ENCODE measurements around the gene SNX30.

SNX30 gene

DNA sequence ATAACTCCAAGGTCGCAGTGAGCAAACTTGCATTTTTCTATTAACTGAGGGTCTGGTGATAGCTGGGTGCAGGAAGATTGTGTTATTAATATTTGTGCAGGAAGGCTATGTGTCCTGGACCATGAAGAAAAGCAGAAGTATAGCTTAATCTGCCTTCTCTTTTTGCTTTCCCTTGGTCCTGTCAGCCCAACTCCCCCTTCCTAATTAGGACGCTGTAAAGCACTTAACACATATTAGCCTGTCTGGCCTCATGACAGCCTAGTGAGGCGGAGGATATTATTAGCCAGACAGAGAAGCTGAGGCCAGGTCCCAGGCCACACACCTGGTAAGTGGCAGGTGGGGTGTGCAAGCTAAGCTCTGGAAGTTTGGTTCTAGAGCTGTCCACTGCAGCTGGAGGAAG lies 110.6 kb downstream of the SNX30 start:
- no peak for DNase-seq

DNA sequence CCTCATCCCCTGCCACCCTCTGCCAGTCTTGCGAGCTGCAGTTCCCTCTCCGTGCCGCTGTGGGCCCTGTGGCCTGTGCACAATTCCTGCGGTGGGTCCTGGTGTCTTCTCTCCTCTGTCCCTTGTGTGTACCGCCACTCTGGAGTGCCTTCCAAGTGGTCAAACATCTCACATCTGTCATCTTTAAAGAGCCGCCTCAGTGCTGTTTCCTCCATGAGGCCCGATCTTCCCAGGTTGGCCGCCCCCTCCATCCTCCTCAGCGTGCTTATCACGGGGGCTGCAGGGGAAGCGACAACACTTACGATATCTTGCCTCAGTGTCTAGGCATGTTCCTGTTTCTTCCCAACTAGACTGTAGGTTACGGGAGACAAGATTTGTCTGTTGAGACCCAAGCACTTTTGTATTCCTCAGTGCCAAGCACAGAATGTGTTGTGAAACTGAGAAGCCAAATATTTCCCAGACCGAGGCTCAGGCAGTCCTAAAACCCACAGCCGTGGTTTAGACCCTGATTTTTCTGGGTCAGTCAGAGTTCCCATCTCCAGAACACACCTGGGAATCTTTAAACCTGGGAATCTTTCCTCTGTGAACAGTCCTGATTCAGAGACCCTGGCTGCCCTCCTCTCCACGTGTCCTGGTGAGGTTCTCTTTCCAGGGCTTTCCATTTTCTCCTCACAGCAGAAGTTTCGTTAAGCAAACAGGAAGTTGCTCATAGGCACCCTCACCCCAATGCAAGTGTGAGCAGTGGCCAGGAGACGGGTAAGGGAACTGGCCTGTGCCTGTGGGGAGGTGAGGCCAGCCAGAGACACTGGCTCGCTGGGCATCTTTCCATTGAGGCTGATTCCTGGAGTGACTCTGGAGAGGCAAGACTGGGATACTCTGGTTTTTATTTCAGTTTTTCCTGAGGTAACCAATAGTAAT lies 111.3 kb downstream of the SNX30 start:
- DNase-seq, result no peak

DNA sequence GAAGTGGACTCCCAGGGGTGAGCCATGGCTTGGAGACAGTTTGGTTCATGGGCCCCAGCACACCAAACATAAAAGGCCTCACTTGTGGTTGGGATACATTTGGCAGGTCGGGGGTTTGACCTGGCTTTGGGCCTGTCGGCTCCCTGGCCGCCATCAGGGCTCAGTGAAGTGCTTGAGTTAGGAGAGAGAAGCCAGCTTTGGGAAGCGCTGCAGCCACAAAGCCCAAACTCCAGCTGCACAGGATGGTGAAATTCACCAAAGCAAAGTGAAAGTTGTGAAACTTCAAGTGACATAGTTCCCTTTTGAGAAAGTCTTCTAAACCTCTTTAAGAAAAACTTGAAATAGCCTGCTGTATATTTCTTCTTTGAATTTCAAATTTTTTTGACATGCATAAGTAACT lies 112.7 kb downstream of the SNX30 start:
- DNase-seq, result peak; percentile 24

DNA sequence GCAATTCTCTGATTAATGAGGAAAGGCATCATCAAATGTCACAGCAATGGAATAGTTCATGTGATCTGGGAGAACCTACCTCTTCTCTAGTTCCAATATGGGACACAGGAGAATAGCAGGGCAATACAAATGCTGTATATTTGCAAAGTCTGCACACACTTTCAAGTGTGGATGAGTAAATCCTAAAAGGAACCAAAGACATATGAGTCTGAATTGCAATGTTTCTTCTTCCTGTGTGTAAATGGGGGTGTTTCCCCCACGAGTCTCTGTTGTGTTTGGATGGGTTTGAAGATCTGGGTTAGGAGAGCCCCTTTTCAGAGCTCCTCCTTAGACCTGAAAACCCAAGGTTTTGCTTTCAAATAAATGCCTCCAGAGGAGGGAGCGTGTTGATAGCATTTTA lies 113.2 kb downstream of the SNX30 start:
- DNase-seq, result no peak

DNA sequence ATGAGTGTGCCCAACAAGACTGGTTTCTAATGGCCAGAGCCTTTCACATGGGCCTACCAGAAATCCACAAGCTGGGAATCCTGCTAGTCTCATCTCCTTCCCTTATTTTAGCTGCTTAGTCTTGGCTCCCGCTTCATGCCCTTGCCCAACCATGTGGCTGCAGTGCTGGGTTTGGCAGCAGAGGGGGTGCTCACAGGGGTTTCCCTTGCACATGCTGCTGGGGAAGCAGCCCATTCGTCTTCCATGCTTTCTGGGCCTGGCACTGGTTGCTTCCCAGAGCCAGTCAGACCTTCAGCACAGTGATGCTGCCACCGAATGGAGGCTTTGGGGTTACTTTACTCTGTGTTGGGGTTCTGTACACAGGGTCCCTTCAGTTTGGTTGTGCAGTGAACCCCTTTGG lies 113.8 kb downstream of the SNX30 start:
- DNase-seq, result no peak

DNA sequence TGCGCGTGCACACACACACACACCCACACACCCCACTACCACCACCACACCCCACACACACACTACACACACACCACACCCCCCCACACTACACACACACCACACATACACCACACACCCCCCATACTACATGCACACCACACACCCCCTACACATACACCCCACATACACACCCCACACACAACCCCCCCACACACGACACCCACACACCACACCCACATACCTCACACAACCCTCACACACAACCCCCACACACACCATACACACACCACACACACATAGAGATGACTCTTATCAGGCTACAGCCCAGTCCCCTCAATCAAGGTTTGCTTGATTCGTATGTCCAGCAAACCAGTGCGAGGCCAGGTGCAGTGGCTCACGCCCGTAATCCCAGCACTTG lies 114.4 kb downstream of the SNX30 start:
- no peak for DNase-seq

DNA sequence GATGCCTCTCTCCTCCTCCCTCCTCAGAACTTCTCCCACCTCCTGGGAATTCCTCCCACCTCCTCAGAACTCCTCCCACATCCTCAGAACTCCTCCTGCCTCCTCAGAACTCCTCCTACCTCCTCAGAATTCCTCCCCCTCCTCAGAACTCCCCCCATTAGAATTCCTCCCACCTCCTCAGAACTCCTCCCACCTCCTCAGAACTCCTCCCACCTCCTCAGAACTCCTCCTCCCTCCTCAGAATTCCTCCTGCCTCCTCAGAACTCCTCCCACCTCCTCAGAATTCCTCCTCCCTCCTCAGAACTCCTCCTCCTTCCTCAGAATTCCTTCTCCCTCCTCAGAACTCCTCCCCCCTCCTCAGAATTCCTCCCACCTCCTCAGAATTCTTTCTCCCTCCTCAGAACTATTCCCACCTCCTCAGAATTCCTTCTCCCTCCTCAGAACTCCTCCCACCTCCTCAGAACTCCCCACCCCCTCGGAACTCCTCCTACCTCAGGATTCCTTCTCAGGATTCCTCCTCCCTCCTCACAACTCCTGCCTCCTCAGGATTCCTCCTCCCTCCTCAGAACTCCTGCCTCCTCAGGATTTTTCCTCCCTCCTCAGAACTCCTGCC lies 116.2 kb downstream of the SNX30 start:
- DNase-seq, result no peak

DNA sequence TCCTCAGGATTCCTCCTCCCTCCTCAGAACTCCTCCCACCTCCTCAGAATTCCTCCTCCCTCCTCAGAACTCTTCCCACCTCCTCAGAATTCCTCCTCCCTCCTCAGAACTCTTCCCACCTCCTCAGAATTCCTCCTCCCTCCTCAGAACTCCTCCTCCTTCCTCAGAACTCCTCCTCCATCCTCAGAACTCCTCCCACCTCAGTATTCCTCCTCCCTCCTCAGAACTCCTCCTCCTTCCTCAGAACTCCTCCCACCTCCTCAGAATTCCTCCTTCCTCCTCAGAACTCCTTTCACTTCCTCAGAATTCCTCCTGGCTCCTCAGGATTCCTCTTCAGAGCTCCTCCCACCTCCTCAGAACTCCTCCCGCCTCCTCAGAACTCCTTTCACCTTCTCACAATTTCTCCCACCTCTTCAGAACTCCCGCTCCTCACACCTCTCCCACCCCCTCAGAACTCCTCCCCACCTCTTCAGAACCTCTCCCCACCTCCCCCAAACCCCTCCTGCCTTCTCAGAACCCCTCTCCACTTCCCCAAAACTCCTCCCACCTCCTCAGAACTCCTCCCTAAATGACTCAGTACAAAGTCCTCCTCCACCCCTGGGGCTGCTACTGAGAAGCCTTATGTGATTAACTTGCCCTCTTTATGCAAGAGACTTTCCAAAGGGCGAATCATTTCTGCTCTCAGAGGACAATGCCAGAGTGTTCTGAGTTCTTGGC lies 116.9 kb downstream of the SNX30 start:
- DNase-seq, result no peak

DNA sequence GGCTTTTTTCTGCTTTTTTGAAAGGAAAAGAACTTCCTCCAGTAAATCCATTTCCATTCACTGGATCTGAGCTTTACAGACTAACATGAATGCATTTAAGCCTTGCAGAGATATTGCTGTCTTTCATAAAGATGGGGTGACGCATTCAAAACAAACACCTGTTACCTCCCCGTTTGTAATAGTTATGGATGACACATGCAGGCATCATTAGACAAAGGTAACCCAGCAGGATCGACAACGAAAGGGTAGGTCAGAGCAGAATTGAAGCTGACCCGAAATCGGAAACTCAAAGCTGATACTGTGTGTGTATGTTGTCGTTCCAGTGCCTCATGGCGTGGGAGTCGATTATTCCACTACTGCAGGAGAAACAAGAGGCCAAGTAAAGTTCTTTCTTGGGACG lies 117.9 kb downstream of the SNX30 start:
- DNase-seq, result no peak

DNA sequence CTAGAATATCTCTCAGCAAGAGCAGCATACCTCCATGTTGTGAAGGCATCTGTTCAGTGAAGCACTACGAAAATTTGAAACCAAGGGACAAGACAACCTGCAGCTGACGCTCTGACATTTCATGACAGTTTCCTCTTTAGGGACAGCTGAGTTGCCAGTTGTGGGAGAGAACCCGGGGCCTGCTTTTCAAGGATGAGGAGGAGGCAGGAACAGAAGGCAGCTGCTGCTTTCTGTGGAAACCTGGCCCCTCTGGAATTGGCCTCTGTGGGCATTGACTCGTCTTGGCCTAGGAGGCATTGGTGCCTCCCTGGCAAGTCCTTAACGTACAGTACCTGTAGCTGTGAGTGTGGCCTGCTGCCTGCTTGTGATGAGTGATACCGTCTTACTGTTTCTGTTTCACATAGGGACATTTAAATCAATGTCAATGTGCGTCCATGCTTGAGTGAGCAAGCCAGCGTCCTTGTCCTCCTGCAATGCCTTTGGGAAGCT lies 118.5 kb downstream of the SNX30 start:
- DNase-seq, result no peak

DNA sequence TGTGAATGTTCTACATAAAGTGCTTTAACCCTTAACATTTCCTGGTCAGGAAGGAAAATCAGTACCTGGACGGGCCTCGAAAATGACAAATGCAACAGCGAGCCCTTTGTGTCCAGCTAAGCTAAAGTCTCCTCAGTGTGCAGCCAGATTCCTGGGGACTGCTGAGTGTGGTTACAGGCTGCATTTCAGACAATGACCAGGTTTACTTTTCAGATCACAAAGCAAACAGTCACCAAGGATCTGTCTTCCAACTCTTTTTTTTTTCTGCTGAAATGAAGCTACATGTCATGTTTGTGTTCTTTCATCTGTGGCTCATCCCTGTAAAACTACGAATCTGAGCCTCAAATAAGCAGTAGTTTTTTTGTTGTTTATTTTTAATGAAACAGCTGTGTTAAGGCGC lies 119.4 kb downstream of the SNX30 start:
- no peak for DNase-seq

DNA sequence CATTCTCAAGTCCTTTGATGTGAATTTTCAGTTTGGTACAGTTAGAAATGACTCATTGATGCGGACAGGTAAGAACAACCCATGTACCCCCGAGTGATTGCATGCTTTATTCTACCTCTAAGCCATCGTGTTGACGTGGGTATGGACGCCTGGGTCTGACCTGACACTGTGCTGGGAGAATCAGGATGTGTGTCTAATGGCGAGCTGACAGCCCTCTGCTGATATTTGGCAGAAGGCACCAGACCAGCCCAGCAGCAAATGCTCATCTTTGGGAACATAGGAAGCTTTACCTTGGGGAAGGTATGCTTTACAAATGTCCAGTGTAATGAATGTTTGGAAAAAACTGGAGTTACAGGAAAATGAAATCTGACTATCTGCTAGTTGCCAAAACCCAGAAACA lies 120.0 kb downstream of the SNX30 start:
- DNase-seq, result no peak

DNA sequence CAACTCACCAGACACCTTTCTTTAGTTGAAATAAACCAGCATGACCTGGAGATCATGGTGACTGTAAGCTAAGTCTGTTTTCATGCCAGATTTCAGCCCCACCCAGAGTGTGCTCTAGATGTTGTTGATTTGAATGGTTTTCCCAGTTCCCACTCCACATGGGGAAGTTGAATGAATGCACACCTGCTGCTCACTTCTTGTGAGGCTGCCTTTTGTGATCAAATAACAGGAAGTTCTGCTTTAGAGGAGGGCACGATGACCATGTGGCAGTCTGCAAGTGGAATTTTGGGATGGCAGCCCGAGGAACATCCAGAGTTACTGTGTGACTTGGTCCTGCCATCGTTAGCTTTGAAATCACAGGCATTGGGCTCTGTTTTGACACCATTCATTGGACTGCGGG lies 121.5 kb downstream of the SNX30 start:
- DNase-seq, result no peak

DNA sequence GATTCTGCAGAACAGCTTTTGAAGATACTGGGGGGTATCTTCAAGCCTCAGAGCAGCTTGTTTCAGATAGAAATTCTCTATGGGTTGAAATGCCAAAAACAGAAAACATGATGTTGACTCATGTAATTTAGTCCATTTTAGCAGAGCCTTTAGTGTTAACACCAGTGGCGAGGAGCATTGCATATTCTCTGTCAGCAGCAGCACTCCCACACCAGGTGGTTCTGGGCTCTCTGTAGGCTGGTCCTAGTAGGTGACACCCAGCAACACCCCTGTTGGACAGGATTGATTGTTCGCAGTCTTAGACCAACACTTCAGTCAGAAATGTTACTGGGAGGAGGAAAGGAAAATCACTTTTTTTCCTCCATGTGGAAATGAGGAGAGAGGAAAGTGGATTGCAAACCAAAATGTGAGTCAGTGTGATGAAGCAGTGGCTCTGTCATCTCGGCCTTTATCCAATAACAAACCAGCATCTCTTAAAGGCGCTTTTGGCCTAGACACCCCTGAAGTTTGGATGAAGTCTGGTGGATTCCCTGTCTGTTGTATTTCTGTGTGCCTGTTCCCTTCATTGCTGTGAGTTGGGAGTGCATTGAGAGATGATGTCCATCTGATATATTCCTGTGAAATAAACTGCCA lies 123.3 kb downstream of the SNX30 start:
- no peak for DNase-seq

DNA sequence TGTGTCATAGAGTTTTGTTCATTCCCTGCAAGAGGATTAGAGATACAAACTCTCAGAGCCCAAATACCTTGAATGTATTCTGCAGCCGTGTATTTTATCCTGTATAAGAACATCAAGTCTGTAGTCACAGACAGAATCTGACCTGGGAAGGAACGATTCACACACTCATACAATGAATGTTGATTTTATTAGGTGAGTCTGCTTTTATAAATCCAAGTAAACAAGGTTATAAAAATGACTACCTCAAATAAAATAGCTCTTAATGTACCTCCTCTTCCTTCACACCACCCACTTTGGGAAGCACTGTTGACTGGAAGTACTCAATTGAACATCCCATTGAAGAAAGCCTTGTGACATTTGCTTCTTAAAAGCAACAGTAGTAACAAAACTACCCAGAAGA lies 128.2 kb downstream of the SNX30 start:
- DNase-seq, result no peak

DNA sequence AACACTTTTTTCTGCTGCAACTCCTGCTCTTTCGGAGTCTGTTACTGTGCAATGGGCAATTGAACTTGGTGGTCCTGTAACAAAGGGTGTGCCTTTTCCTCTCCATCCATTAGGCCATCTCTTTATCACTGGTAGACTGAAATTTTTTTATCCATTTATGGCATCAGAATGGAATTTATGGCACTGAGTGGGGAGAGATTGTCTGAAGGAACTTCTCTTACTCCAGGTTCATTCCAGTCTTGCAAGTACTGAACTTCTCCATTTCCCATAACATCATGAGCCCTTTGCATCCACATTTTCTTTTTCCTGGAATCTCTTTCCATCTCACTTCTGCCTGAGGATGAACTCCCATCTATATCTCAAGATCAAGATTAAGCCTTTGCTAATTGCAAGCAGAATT lies 130.1 kb downstream of the SNX30 start:
- DNase-seq, result no peak

DNA sequence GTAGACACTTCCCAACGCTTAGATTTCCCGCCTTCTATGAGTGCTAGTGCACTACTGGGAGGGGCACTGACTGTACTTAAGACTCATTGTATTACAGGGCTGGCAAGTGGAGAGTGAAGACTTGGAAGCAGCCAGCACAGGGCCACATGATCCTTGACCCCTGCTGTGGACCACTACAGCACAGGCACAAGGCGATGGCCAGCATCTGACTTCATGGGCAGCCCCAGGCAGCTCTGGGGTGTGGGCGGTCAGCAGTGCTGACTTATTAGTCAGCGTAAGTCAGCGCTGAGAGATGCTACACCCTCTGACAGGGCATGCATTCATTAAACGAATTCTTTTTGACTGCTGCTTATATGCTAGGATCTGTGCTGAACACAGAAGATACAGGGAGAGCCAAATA lies 130.8 kb downstream of the SNX30 start:
- no peak for DNase-seq

DNA sequence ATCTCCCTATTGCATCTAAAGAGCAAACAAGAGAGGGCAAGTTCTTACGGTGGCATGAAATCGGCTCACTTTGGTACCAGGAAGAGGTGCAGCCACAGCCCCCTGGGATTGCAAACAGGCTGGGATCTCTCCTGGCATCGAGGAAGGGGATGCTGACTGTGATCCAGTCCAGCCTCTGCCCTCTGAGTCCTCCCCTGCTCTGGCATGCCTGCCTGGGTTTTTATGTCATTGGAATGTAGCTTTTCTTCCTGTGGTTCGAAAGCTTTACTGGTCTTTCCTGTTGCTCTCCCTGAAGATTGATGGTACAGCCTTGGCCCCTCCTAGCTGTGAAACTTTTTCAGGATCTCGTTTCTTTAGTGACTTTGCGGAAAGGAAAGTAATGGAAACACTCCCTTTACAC lies 133.5 kb downstream of the SNX30 start:
- no peak for DNase-seq

DNA sequence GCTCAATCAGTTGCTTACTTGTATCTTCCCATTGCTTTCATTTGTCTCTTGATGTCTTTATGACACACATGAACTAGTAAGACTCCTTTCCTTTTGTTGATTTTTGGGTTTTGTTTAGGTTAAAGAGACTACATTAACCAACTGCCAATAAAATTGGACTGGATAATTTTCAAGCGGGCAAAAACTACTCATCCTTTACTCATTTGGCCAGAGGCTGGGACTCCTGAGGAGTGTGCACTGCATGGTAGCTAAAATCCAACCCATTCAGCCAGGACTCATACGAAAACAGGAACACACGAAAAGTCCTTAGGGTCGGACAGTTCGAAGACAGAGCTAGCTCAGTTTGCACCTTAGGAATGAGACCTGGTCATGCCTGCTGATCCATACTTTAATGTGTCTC lies 134.2 kb downstream of the SNX30 start:
- no peak for DNase-seq

DNA sequence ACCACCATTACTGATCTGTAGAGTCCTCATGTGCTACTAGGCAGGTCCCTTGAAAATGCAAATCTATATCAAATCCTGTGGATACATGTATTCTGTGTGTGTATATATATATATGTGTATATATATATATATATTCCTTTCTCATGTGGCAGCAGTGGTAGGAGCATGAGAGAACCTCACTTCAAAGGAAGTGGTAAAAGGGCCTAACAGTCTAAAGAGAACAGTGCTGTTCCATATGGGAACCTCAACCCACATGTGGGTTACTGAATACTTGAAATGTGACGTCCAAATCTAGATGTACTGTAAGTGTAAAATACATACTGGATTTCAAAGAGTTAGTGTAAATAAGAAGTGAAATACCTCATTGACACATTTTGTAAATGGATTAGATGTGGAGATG lies 134.8 kb downstream of the SNX30 start:
- no peak for DNase-seq

DNA sequence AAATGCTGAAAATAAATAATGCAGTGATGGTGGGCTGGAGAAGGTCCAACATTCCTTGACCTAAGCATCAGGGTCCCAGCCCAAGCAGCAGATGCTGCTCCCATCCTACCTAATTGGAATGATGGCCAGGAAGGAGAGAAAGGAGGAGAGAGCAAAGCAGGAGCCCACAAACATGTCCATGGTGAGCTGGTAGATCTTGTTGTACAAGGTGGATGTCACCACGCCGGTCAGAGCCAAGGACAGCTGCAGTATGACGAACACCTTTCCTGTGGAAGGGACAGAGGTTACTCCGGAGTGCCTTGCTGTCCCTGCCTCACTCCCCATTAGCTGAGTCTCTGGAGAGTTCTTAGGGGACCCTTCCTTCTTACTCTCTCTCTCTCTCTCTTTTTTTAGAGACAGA lies 135.8 kb downstream of the SNX30 start:
- DNase-seq, result no peak

DNA sequence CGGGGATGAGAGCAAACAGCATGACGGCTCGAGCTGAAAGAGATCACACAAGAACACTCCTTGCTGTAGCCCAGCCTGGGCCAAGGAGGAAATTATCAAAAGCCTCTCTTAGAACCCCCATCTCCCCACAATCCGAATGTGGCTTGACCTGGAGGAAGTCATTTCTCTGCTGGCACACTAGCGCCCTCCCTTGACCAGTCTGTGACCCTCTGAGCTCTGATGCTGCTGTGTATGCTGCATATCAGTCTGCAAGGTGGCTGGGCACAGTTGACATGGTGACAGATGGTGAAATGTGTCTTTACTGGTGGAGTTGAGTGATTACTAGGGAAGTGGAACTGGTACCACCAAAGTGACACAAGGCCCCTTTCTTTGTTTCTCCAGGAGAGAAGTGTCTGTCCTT lies 136.8 kb downstream of the SNX30 start:
- DNase-seq, result peak; percentile 47

Data from GDM1 (cell line).